Neural progenitor cell (in vitro differentiated cells): ENCODE measurements around the gene XPC. TPM values are rescaled to one million over a fixed set of nuclear protein-coding genes. Genes with fewer than 3 reads are reported as not detected.

Source experiments
- DNase-seq: peaks from one replicate; pipeline ENCODE4 v3.0.0-alpha.2; 2016; ENCODE audit warnings: low spot score
- H2AFZ ChIP-seq: fragments of 200-600 bp; sonication (generic); replicated peaks from 2 replicates; pipeline ENCODE4 v1.6.1; 2016; ENCODE audit warnings: antibody characterized with exemption
- H3F3A ChIP-seq: fragments of 200-600 bp; sonication (generic); 2 replicates; pipeline ENCODE4 v1.6.1; 2016; ENCODE audit warnings: antibody characterized with exemption, low read depth
- H3K27ac ChIP-seq: fragments of 200-600 bp; sonication (generic); 2 replicates; pipeline ENCODE4 v1.5.1; 2016; ENCODE audit warnings: mild to moderate bottlenecking
- H3K27me3 ChIP-seq: fragments of 200-600 bp; sonication (generic); 2 replicates; pipeline ENCODE4 v1.6.1; 2016; ENCODE audit warnings: mild to moderate bottlenecking, moderate library complexity
- H3K36me3 ChIP-seq: fragments of 200-600 bp; sonication (generic); 2 replicates; pipeline ENCODE4 v1.5.1; 2016
- H3K4me1 ChIP-seq: fragments of 200-600 bp; sonication (generic); 2 replicates; pipeline ENCODE4 v1.6.1; 2016; ENCODE audit warnings: mixed run types
- H3K4me2 ChIP-seq: fragments of 200-600 bp; sonication (generic); 2 replicates; pipeline ENCODE4 v1.6.1; 2016
- H3K4me3 ChIP-seq: fragments of 200-600 bp; sonication (generic); 2 replicates; pipeline ENCODE4 v1.5.1; 2016
- H3K79me2 ChIP-seq: fragments of 200-600 bp; sonication (generic); 2 replicates; pipeline ENCODE4 v1.6.1; 2016; ENCODE audit warnings: low read depth
- H3K9ac ChIP-seq: fragments of 200-600 bp; sonication (generic); 2 replicates; pipeline ENCODE4 v1.6.1; 2016
- H3K9me3 ChIP-seq: fragments of 200-600 bp; sonication (generic); 2 replicates; pipeline ENCODE4 v1.5.1; 2016; ENCODE audit warnings: low read depth
- H4K20me1 ChIP-seq: fragments of 200-600 bp; sonication (generic); 2 replicates; pipeline ENCODE4 v1.6.1; 2016; ENCODE audit warnings: low read depth
- H3K27ac Mint-ChIP-seq: 3 replicates; pipeline ENCODE4 v1.8.0; 2021; ENCODE audit warnings: mixed read lengths
- H3K27me3 Mint-ChIP-seq: 2 replicates; pipeline ENCODE4 v1.8.0; 2022; ENCODE audit warnings: low read depth, mild to moderate bottlenecking, inconsistent platforms, moderate library complexity, mixed read lengths; ENCODE audit not compliant: insufficient read depth
- H3K36me3 Mint-ChIP-seq: 3 replicates; pipeline ENCODE4 v1.8.0; 2021; ENCODE audit warnings: mixed read lengths
- H3K4me1 Mint-ChIP-seq: 3 replicates; pipeline ENCODE4 v1.8.0; 2021; ENCODE audit warnings: mixed read lengths
- H3K4me3 Mint-ChIP-seq: 3 replicates; pipeline ENCODE4 v1.8.0; 2021; ENCODE audit warnings: mild to moderate bottlenecking, moderate library complexity, mixed read lengths
- H3K9me3 Mint-ChIP-seq: 3 replicates; pipeline ENCODE4 v1.8.0; 2020; ENCODE audit warnings: mixed read lengths
- EZH2 ChIP-seq: fragments of 200-600 bp; sonication (generic); IDR thresholded peaks from 2 replicates; pipeline ENCODE4 v1.6.1; 2017; ENCODE audit warnings: antibody characterized with exemption, mild to moderate bottlenecking, moderate library complexity
- EZH2phosphoT487 ChIP-seq: fragments of 200-600 bp; sonication (generic); IDR thresholded peaks from 2 replicates; pipeline ENCODE4 v1.6.1; 2017; ENCODE audit warnings: antibody characterized with exemption
- total RNA-seq: library from RNA; depleted of rRNA; stranded (reverse); fragments of >200 nt; gene quantifications from 2 replicates; pipeline ENCODE4 v1.2.3, GENCODE V29; 2015; ENCODE audit warnings: low replicate concordance
- TF ChIP-seq, protein P1 (sequence below): fragments of 200-600 bp; sonication (generic); IDR thresholded peaks from 2 replicates; pipeline ENCODE4 v1.5.1; 2017; ENCODE audit warnings: antibody characterized with exemption, mild to moderate bottlenecking

XPC gene
- total RNA-seq, 1 donor from 2014 or later, result 44.1 TPM

DNA sequence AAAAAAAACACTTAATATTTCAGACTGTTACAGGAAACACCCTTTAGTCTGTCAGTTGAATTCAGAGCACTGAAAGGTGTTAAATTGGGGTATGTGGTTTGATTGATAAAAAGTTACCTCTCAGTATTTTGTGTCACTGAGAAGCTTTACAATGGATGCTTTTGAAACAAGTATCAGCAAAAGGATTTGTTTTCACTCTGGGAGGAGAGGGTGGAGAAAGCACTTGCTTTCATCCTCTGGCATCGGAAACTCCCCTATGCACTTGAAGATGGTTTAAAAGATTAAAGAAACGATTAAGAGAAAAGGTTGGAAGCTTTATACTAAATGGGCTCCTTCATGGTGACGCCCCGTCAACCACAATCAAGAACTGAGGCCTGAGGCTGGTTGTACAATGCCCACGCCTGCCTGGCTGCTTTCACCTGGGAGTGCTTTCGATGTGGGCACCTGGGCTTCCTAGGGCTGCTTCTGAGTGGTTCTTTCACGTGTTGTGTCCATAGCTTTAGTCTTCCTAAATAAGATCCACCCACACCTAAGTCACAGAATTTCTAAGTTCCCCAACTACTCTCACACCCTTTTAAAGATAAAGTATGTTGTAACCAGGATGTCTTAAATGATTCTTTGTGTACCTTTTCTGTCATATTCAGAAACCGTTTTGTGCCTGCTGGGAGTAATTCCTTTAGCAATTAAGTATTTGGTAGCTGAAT lies 35.7 kb downstream of the XPC start:
- H3K27ac Mint-ChIP-seq, result no peak overlapping the region
- H3K4me1 Mint-ChIP-seq, result peaks cover 21% of the 10 kb centered on the region
- H3F3A ChIP-seq, result no peaks in the 10 kb centered on the region
- peaks cover 2% of the 10 kb centered on the region for H3K27me3 Mint-ChIP-seq
- no peaks in the 10 kb centered on the region for H3K36me3 ChIP-seq
- H3K4me2 ChIP-seq, result no peak overlapping the region
- no peak for DNase-seq
- H3K79me2 ChIP-seq, result no peaks in the 10 kb centered on the region
- H3K4me3 Mint-ChIP-seq, result no peak overlapping the region
- no peaks in the 10 kb centered on the region for H4K20me1 ChIP-seq
- TF ChIP-seq EZH2phosphoT487, result no peak
- TF ChIP-seq EZH2, result no peak
- TF ChIP-seq, protein P1, sequence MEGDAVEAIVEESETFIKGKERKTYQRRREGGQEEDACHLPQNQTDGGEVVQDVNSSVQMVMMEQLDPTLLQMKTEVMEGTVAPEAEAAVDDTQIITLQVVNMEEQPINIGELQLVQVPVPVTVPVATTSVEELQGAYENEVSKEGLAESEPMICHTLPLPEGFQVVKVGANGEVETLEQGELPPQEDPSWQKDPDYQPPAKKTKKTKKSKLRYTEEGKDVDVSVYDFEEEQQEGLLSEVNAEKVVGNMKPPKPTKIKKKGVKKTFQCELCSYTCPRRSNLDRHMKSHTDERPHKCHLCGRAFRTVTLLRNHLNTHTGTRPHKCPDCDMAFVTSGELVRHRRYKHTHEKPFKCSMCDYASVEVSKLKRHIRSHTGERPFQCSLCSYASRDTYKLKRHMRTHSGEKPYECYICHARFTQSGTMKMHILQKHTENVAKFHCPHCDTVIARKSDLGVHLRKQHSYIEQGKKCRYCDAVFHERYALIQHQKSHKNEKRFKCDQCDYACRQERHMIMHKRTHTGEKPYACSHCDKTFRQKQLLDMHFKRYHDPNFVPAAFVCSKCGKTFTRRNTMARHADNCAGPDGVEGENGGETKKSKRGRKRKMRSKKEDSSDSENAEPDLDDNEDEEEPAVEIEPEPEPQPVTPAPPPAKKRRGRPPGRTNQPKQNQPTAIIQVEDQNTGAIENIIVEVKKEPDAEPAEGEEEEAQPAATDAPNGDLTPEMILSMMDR, result no peak
- H3K27me3 ChIP-seq, result no peaks in the 10 kb centered on the region
- no peak overlapping the region for H3K27ac ChIP-seq
- H2AFZ ChIP-seq, result no peak overlapping the region
- H3K9me3 ChIP-seq, result no peaks in the 10 kb centered on the region
- H3K36me3 Mint-ChIP-seq, result peaks cover 24% of the 10 kb centered on the region
- H3K4me3 ChIP-seq, result no peak overlapping the region
- H3K9me3 Mint-ChIP-seq, result no peaks in the 10 kb centered on the region
- no peak overlapping the region for H3K9ac ChIP-seq
- H3K4me1 ChIP-seq, result no peaks in the 10 kb centered on the region

DNA sequence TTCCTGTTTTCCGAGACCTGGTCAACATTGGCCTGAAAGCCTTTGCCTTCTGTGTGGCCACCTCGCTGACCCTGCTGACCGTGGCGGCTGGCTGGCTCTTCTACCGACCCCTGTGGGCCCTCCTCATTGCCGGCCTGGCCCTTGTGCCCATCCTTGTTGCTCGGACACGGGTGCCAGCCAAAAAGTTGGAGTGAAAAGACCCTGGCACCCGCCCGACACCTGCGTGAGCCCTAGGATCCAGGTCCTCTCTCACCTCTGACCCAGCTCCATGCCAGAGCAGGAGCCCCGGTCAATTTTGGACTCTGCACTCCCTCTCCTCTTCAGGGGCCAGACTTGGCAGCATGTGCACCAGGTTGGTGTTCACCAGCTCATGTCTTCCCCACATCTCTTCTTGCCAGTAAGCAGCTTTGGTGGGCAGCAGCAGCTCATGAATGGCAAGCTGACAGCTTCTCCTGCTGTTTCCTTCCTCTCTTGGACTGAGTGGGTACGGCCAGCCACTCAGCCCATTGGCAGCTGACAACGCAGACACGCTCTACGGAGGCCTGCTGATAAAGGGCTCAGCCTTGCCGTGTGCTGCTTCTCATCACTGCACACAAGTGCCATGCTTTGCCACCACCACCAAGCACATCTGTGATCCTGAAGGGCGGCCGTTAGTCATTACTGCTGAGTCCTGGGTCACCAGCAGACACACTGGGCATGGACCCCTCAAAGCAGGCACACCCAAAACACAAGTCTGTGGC lies 36.6 kb downstream of the XPC start:
- no peaks in the 10 kb centered on the region for H3K36me3 ChIP-seq
- TF ChIP-seq, protein P1, result no peak
- TF ChIP-seq EZH2, result no peak
- TF ChIP-seq EZH2phosphoT487, result no peak
- no peaks in the 10 kb centered on the region for H3K4me1 ChIP-seq
- H3K27me3 ChIP-seq, result no peaks in the 10 kb centered on the region
- H3K27ac ChIP-seq, result no peak overlapping the region
- H3K79me2 ChIP-seq, result no peaks in the 10 kb centered on the region
- DNase-seq, result no peak
- Mint-ChIP-seq H3K27ac (no peak overlapping the region), H3K27me3 (peaks cover 2% of the 10 kb centered on the region), H3K4me3 (no peak overlapping the region), H3K4me1 (peaks cover 21% of the 10 kb centered on the region), H3K36me3 (peaks cover 20% of the 10 kb centered on the region), H3K9me3 (no peaks in the 10 kb centered on the region)
- H2AFZ ChIP-seq, result no peak overlapping the region
- H3F3A ChIP-seq, result no peaks in the 10 kb centered on the region
- H3K4me2 ChIP-seq, result no peak overlapping the region
- H3K9ac ChIP-seq, result no peak overlapping the region
- H3K4me3 ChIP-seq, result no peak overlapping the region
- no peaks in the 10 kb centered on the region for H3K9me3 ChIP-seq
- H4K20me1 ChIP-seq, result no peaks in the 10 kb centered on the region

DNA sequence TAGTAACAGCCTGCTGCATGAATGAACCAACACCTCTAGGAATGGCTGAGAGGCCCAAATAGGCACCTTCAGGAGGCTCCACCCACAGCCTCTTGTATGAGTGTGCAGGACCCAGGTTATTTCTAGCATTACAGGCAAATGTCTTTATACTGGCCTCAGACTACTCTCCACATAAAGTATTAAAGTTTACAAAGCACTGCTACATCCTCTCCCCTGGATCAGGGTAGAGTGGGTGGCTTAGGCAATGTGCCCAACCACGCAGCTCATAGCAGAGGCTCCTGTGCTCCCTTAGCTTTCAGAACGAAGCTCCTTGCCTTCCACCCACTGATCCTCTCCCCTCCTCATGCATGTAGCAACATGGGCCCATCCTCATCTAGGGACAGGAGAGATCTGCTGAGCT lies 37.3 kb downstream of the XPC start:
- no peaks in the 10 kb centered on the region for H3K4me1 ChIP-seq
- no peak overlapping the region for H3K4me3 ChIP-seq
- TF ChIP-seq, protein P1, result no peak
- TF ChIP-seq EZH2phosphoT487, result no peak
- no peak for TF ChIP-seq EZH2
- Mint-ChIP-seq H3K9me3 (no peaks in the 10 kb centered on the region), H3K27ac (peak overlapping the region; percentile 53), H3K4me3 (no peak overlapping the region), H3K27me3 (peaks cover 2% of the 10 kb centered on the region), H3K36me3 (peaks cover 19% of the 10 kb centered on the region), H3K4me1 (peaks cover 21% of the 10 kb centered on the region)
- H3K9me3 ChIP-seq, result no peaks in the 10 kb centered on the region
- no peak for DNase-seq
- H3K4me2 ChIP-seq, result no peak overlapping the region
- no peaks in the 10 kb centered on the region for H4K20me1 ChIP-seq
- H3F3A ChIP-seq, result no peaks in the 10 kb centered on the region
- H2AFZ ChIP-seq, result no peak overlapping the region
- H3K27ac ChIP-seq, result no peak overlapping the region
- H3K27me3 ChIP-seq, result no peaks in the 10 kb centered on the region
- H3K36me3 ChIP-seq, result no peaks in the 10 kb centered on the region
- H3K79me2 ChIP-seq, result no peaks in the 10 kb centered on the region
- no peak overlapping the region for H3K9ac ChIP-seq
